ENCODE results near the gene MPZL2. TPM values are rescaled to one million over a fixed set of nuclear protein-coding genes. Genes with fewer than 3 reads are reported as not detected.
A peak's percentile ranks its signal among the peaks of the same experiment; 100 is the strongest.

Gene MPZL2
- total RNA-seq, 1 donor from 2014 or later = 22.4 TPM

- Mint-ChIP-seq H3K4me3 (ENCODE audit: low read depth) (no peak overlapping the region), H3K36me3 (ENCODE audit: insufficient read depth) (no peaks in the 10 kb centered on the region), H3K27ac (no peak overlapping the region), H3K4me1 (ENCODE audit: low read depth) (no peaks in the 10 kb centered on the region), H3K9me3 (ENCODE audit: low read depth) (no peaks in the 10 kb centered on the region), H3K27me3 (peaks cover 15% of the 10 kb centered on the region)
- no peak for DNase-seq (ENCODE audit: low spot score, unreplicated experiment)
- peak; percentile 37 for TF ChIP-seq CTCF (IDR thresholded peaks at IDR 0.05; ENCODE audit: unreplicated experiment)
These were observed 26.8 kb upstream of the MPZL2 start for GRCh38 chr11:118290923-118291322.

DNA sequence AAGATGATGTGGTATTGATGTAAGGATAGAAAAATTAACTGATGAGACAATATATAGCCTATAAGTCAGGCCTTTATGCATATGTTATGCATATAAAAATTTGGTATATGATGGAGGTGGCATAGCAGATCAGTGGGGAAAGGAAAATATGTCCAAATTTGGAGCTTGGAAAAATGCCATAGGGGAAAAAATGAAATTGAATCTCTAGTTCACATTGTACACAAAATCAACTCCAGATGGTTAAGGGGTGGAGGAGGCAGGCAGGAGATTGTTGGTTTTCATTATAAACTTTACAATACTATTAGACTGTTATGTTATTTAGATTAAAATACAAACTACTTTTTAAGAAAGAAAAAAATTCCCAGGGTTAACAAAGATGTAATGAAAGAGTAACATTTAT is 25.3 kb upstream of the MPZL2 start:
- no peak for DNase-seq (ENCODE audit: low spot score, unreplicated experiment)
- no peaks in the 10 kb centered on the region for H3K36me3 Mint-ChIP-seq (ENCODE audit: insufficient read depth)
- TF ChIP-seq CTCF (IDR thresholded peaks at IDR 0.05; ENCODE audit: unreplicated experiment) = no peak
- H3K9me3 Mint-ChIP-seq (ENCODE audit: low read depth) = no peaks in the 10 kb centered on the region
- H3K27ac Mint-ChIP-seq = no peak overlapping the region
- no peaks in the 10 kb centered on the region for H3K4me1 Mint-ChIP-seq (ENCODE audit: low read depth)
- peaks cover 17% of the 10 kb centered on the region for H3K27me3 Mint-ChIP-seq
- H3K4me3 Mint-ChIP-seq (ENCODE audit: low read depth) = no peak overlapping the region

DNA sequence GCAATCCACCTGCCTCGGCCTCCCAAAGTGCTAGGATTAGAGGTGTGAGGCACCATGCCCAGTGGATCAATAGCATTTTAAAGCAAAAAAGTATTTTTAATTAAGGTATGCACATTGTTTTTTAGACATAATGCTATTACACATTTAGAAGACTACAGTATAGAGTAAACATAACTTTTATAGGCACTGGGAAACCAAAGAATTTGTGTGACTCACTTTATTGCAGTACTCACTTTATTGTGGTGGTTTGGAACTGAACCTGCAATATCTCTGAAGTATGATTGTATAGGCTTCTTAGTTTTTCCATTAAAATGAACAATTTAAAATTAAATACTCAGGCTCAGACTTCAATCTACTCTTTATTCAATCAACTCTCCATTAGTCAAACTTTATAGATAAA is 22.9 kb upstream of the MPZL2 start:
- no peak for DNase-seq (ENCODE audit: low spot score, unreplicated experiment)
- H3K4me1 Mint-ChIP-seq (ENCODE audit: low read depth) = no peaks in the 10 kb centered on the region
- H3K27me3 Mint-ChIP-seq = peaks cover 25% of the 10 kb centered on the region
- no peaks in the 10 kb centered on the region for H3K36me3 Mint-ChIP-seq (ENCODE audit: insufficient read depth)
- TF ChIP-seq CTCF (IDR thresholded peaks at IDR 0.05; ENCODE audit: unreplicated experiment) = no peak
- no peak overlapping the region for H3K4me3 Mint-ChIP-seq (ENCODE audit: low read depth)
- no peaks in the 10 kb centered on the region for H3K9me3 Mint-ChIP-seq (ENCODE audit: low read depth)
- no peak overlapping the region for H3K27ac Mint-ChIP-seq

GRCh38 chr11:118286545-118286944 is 22.4 kb upstream of the MPZL2 start:
- no peak for TF ChIP-seq CTCF (IDR thresholded peaks at IDR 0.05; ENCODE audit: unreplicated experiment)
- no peak overlapping the region for H3K4me3 Mint-ChIP-seq (ENCODE audit: low read depth)
- no peaks in the 10 kb centered on the region for H3K4me1 Mint-ChIP-seq (ENCODE audit: low read depth)
- H3K36me3 Mint-ChIP-seq (ENCODE audit: insufficient read depth) = no peaks in the 10 kb centered on the region
- no peak for DNase-seq (ENCODE audit: low spot score, unreplicated experiment)
- H3K27ac Mint-ChIP-seq = no peak overlapping the region
- H3K9me3 Mint-ChIP-seq (ENCODE audit: low read depth) = no peaks in the 10 kb centered on the region
- H3K27me3 Mint-ChIP-seq = peaks cover 23% of the 10 kb centered on the region

GRCh38 chr11:118283756-118284350 is 19.8 kb upstream of the MPZL2 start:
- Mint-ChIP-seq H3K9me3 (ENCODE audit: low read depth) (no peaks in the 10 kb centered on the region), H3K4me3 (ENCODE audit: low read depth) (no peak overlapping the region), H3K36me3 (ENCODE audit: insufficient read depth) (no peaks in the 10 kb centered on the region), H3K4me1 (ENCODE audit: low read depth) (no peaks in the 10 kb centered on the region), H3K27ac (no peak overlapping the region), H3K27me3 (peaks cover 20% of the 10 kb centered on the region)
- TF ChIP-seq CTCF (IDR thresholded peaks at IDR 0.05; ENCODE audit: unreplicated experiment) = no peak
- DNase-seq (ENCODE audit: low spot score, unreplicated experiment) = no peak
